ENCODE data around the gene BBC3.
"Not testable (repeated sequence)": the region's sequence is repeated elsewhere in the genome, so short reads cannot be mapped to it uniquely, and the experiment has no call there.

Gene BBC3

DNA sequence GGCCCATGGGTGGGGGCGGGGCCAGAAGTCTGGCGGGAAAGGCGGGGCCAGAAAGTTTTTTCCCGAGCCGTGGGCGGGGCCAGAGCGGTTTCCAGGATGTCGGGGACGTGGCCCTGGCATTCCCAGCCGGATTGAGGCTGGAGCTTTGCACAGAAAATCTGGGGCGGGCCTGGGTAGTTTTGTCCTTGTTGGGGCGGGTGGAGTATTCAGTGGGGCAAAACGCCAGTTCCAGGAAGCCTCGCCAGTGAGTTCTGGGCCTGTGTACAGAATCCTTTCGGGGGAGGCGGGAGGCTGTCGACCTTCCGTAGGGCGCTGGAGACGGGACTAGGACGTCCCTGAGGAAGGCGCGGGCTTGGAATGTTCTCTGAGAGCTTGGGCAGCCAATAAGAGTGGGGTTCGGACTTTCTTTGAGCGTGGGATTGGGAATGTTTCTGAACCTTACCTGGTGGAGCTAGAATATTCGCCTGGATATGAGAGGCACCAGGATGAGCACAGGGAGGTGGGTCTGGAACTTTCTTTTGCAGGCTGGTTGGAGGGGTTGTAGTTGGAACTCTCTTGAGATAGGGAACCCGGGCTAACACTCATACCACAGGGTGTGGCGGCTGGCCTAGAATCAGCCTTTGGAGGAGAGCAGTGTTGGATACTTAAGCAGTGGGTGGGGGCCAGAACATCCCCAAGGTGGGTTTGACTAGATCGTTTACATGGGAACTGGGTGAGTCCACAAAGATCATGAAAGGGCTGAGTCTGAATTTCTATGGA lies 26.6 kb upstream of the BBC3 start:
- no peak for DNase-seq

DNA sequence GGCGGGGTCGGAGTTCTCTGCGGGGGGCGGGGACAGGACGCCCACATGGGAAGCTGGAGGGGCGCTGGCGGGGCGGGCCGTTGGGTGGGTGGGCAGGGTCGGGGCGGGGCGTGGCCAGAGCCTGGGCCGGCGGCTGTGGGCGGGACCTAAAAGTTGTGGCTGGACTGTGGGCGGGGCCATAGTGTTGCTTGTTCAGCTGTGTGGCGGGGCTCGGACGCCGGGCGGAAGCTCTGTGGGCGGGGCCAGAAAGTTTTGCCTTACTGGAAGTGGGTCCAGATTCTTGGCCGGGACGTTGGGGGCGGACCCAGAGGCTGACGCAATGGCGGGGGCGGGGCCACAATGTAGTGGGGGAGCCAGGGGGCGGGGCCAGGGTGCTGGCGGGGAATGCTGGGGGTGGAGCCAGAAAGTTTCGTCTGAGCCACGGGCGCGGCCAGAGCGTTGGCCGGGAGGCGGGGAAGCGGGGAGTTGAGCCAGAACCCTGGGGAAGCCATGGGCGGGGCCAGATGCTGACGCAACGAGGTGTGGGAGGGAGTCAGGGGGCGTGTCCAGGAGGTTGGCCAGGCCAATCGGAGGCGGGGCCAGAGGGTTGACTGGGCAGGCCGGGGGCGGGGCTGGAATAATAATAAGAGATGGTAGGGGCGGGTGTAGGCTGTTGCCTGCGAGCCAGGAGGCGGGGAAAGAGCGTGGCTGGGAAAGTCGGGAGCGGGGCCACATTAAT lies 25.9 kb upstream of the BBC3 start:
- peak; percentile 98 for DNase-seq

DNA sequence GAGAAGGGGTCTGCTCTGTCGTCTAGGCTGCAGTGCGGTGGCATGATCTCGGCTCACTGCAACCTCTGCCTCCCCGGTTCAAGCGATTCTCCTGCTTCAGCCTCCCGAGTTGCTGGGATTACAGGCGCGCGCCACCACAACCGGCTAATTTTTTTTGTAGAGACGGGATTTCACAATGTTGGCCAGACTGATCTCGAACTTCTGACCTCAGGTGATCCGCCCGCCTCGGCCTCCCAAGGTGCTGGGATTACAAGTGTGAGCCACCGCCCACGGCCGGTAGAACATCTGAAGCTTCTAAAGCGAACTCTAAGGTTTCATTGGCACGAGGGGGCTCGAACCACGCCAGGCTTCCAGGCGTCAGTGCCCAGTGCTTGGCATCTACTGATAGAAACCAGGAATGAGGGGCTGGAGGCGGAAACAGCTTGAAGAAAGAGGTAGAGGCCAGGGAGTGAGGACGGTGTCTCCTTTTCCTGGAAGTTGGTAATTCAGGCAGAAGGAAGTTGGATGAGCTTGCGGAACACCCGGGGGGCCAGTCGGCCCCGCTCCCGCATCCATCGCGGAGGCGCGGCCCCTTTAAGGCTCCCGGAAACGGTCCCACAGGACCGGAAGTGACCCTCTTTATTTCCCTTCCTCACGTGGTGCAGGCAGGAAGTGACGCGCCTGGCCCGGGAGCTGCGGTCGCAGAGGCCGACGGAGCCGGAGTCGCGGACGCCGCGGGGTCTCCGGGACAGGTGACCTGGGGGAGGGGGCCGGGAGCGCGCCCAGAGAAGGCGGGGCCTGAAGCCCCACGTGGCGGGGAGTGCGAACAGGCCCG lies 25.1 kb upstream of the BBC3 start, which contains the start of gene CCDC9:
CCDC9 (plus strand) TSS at position 647 of the 814 bp plus-strand sequence. CDS start 1,876 bp downstream, outside the sequence.
- peak; percentile 93 for DNase-seq

DNA sequence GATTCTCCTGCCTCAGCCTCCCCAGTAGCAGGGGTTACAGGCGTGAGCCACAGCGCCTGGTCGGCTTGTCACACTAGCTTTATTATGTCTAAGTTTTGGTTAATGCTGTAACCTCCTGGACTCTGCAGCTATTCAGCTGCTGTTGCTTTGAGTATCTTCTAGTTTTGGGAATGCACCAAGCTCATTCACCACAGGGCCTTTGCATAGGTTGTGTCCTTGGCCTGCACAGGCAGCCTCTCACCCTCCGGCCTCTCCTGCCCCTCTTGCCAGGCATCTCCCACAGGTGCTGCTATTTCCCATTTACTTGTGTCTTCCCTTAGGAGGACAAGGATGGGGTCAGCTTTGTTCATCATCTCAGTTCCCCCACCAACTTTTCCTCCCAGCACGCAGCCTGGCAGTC lies 23.0 kb upstream of the BBC3 start:
- no peak for DNase-seq

DNA sequence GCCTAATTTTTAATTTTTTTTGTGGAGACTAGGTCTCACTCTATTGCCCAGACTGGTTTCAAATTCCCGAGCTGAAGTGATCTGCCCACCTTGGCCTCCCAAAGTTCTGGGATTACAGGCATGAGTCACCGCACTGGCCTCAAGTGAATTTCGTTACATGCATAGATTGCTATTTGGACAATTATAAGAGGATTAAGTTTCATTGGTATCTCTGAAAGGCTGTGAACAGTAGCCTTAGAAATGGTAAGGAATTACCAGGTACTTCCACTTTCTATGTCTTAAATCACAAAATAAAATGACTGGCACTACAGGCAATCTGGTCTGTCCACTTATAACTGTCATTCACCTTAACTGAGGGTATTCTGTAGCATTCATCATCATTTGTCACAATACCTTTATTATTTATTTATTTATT lies 22.5 kb upstream of the BBC3 start:
- no peak for DNase-seq

DNA sequence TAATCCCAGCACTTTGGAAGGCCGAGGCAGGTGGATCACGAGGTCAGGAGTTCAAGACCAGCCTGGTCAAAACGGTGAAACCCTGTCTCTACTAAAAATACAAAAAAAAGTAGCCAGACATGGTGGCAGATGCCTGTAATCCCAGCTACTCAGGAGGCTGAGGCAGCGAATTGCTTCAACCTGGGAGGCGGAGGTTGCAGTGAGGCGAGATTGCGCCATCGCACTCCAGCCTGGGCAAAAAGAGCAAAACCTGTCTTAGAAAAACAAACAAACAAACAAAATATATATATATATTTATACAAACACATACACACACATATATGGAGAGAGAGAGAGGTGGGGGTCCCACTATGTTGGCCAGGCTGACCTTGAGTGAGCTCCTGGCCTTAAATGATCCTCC lies 22.0 kb upstream of the BBC3 start:
- DNase-seq = not testable (repeated sequence)

DNA sequence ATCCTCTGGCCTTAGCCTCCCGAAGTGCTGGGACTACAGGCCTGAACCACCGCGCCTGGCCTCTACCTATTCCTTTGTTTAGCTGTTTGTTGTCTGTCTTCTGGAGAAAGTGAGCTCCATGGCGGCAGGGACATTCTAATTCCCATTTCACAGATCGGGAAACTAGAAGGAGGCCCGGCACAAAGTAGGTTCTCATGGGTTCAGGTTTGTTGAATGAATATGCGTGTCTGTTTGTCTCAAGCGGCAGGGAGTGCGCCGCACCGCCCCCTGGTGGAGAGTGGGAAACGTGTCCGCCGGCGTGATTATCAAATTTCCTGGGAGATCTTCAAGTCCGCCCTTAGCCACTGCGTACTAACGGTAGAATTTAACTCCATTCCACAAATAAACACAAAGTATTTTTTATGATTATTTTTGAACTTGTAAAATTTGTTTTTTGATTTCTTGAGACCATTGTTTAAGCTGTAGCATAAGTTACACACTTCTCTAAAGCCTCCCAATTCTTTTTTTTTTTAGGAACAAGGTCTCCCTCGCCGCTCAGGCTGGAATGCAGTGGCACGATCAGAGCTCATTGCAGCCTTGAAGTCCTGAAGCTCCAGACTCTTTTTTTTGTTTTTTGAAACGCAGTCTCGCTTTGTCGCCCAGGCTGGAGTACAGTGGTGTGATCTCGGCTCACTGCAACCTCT lies 16.4 kb upstream of the BBC3 start:
- peak; percentile 67 for DNase-seq

DNA sequence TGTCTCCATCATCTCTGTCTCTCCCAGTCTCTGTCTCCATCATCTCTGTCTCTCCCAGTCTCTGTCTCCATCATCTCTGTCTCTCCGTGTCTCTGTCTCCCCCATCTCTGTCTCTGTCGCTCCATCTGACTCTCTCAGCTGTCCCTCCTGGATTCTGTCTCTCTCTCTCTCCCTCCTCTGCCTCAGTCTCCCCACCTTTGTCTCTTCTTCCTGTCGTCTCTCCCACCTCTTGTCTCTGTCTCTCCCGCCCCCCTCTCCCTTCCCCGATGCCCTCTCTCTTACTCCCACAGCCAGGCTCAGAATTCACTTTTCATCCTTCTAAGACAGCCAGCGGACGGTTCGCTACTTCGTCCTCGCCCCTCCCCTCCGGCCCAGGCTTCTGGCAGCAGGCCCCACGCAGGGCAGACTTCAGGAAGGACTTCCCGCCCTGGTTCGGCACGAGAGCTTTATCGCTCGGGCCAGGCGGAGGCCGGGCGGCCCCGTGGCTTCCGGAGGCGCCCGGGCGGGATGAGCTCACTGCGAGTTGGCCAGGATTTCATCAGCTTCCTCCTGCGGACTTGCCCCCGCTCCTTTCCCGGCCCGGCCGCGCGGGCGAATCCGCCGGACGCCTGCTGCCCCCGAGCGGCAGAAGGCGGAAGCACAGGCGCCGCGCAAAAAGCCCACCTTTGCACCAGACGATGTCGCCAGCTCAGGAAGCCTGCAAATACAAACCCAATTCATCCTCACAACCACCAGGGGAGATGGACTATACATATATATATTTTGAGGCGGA lies 13.0 kb upstream of the BBC3 start:
- peak; percentile 91 for DNase-seq

DNA sequence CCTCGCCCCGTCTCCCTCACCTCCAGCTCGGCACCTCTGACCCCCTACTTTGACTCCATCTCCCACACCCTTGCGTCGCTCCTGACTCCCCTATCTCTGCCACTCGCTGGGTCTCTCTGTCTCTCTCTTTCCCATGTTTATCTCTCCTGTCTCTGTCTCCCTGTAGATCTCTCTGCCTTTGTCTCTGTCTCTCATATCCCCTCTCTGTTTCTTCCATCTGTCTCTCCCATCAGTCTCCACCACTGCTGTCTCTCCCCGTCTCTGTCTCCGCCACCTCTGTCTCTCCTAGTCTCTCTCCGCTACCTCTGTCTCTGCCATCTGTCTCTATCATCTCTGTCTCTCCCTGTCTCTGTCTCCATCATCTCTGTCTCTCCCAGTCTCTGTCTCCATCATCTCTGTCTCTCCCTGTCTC lies 12.4 kb upstream of the BBC3 start:
- DNase-seq = no peak

DNA sequence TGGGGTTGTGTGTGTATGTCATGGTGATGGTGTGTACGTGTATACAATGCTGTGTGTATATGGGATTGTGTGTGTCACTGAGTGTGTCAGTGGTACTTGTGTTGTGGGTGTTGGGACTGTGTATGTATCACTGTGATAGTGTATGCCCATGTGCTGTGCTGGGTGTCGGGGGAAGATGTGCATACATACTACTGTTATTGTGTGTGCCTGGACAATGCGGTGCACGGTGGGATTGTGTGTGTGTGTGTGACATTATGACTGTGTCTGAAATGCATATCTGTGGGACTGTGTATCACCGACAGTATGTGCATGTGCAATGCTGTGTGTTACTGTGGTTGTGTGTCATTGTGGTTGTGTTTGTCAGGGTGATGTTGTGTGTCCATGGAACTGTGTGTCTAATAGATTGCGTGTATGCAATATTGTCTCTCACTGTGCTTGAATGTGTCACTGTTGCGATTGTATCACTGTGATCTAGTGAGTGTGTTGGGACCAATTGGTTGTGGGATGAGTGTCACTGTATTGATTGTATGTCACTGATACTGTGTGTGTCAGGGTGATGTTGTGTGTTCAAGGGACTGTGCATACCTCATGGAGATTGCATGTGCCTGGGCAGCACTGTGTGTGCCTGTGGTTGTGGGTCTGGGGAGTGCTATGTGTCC lies 11.0 kb upstream of the BBC3 start:
- DNase-seq = no peak

DNA sequence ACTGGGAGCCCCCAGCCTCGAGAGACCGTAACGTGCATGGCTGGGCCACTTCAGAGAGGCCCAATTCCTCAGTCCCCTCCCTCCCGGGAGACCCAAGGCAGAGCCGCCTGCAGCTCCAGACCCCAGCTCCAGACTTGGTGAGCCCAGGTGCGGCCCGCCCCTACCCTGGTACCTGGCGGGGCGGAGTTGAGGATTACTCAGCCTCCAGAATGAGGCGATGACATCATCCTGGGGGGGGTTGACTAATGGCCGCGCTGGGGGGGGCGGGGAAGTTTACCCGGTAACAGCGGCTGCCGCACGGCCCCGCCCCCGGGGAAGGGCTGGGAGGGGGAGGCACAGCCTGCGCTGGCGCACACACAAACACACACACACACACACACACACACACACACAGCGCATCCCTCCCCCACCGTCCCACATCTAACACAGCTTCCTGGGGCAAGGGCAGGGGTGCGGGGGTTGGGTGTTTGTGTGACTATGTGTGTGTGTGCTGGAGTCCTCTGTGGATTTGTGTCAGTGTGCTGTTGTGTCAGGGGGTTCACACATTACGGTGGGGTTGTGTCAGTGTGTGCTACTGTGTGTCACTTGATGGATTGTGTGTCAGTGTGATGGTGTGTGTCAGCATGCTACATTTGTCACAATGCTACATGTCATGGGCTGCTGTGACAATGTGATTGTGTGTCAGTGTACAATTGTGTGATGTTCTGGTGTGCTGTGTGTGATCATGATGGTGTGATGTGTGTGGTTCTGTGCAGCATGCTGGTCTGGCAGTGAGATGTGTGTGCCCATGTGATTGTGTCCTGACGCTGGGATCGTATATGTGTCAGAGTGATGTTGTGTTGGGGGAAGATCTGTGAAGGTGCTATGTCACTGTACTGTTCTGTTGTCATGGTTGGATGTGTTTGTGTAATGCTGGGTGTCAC lies 10.3 kb upstream of the BBC3 start:
- peak; percentile 91 for DNase-seq

DNA sequence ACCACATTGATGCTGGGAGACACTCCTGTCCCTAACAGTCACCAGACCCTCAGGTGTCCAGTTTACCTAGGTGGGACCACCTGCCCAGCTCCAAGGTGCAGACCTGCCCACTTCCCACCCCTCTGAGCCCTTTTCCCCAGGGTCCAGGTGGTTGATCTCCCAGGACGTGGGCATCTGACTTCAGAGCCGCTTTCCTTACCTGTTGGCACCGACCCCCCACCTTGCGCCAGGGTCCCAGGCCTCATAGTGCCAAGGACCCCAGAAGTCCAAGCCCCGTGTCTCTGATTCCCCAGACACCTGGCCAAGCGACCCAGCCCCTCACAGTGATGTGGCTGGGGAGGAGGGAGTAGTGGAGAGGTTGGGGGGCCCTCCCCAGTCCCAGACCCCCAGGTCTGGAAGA lies 9.6 kb upstream of the BBC3 start:
- DNase-seq = no peak

DNA sequence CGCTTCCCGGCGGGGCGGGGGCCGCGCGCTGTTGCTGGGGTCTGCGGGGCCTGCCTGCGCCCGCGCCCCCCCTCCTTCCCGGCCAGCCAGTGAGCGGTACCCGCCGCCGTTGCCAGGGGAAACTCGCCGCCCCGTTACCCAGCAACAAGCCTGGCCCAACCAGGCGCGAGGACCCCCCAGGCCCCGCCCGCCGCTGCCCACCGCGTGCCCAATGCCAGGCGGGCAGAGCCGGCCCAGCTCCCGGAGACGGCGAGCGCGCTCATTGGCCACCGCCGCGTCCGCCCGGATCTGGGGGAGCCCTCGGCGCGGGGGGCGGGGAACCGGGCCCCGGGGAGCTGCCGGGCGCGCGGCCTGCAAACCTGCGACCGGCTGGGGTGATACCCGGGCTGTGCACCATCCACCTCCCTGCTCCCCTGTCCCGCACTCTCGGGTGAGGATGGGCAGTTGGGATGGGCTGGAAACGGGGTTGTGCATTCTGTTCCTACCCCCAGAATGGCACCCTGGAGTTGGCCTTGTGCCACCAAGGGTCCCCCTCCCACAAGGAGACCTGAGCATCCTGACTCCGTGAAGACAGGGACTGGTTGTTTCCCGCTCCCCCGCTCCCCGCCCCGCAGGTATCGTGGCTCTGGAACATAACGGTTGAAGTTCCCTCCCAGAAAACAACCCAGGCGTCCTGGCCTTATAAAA lies 8.8 kb upstream of the BBC3 start:
- peak; percentile 31 for DNase-seq

DNA sequence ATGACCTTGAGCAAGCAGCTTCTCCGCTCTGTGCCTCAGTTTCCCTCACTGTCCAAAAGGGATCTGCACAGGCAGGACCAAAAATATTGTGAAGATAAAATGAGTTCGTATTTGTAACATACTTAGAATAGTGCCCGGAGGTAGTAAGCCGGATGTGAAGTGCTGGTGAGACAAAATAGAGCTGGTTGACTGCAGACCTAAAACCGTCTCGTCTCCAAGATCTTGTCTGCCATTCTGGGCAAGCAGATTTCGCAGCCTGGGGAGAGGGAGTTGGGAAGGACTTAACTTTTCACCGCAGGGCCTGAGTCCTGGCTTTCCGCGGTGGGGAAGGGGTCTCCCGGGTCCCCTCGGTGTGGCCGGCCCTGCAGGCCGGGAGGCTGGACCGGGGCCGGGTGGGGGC lies 8.2 kb upstream of the BBC3 start:
- no peak for DNase-seq

DNA sequence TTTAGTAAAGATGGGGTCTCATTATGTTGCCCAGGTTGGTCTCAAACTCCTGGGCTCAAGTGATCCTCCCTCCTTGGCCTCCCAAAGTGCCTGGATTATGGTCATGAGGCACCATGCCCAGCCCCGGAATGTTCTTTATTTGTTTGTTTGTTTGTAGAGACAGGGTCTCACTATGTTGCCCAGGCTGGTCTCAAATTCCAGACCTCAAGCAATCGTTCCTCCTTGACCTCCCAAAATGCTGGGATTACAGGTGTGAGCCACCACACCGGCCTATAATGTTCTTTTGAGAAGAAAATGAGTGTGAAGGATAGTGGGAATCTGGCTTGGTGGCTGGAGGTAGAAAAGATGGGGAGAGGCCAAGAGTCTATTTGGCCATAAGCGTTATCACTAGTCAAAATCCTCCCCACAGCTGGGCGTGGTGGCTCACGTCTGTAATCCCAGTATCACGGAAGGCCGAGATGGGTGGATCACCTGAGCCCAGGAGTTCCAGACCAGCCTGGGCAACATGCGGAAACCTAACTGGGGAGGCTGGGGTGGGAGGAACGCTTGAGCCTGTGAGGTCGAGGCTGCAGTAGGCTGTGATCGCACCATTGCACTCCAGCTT lies 5.2 kb upstream of the BBC3 start:
- DNase-seq = no peak

DNA sequence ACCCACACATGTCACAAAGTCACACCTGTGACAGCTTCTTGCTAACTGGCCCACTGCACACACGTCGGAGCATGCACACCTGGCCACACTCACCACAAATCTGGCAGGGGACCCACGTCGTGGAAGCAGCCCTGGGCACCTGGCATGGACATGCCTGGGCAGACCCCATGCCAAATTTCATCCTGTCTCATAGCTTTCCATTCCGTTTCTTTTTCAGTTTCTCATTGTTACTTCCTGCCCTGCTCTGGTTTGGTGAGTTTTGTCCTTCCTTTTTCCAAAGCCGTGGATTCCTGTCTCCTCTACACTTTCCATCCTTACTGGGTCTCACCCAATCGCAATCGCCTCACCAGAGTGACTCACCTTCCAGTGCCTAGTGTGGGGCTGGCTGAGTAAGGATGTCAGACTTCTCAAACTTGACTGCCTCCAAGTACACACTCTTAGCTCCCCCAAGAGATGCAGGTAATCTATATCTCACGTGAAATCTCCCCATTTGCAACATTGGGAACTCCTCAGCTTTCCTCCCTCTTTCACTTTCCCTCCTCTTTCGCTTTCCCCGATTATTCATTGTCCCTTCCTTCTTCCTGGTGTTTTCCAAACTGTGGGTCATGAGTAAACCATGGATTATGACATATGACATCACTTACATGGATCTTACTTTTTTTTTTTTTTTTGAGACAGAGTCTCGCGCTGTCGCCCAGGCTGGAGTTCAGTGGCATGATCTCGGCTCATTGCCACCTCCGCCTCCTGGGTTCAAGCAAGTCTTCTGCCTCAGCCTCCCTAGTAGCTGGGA lies 1.6 kb upstream of the BBC3 start:
- DNase-seq = peak; percentile 77

DNA sequence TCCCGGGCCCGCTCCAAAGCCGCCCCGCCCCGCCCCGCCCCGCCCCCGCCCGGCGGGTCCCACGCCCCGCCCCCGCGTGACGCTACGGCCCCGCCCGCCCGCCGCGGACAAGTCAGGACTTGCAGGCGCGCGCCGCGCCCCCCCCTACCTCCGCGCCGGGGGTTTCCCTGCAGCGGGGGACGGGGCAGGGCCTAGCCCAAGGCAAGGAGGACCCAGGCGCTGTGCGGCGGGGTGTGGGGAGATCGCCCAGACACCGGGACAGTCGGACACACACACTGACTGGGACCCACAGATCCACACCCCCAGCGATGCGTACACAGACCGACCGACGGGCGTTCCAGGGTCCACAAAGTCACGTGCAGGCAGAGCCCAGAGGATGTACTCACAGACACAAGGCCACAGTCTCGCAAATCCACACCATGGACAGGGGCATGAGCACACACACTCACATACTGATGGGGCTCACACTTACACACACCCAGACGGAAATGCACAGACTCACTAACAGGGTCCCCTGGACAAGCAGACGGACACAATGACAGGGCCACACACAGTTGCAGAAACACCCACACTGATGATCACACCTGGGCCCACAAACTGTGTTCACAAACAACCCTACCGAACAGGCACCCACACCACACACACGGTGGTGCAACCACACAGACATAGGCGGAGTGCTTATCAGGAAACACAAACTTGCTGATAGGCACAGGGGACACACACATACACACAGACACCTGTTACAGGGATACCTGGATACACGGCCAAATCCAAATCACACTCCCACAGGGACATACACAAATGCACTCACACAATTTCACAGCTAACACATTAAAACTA lies 436 bp upstream of the BBC3 start:
- DNase-seq = peak; percentile 85
